Stimulated activated CD8-positive, alpha-beta memory T cell treated with anti-CD3 and anti-CD28 coated beads, Interleukin-12 subunit alpha, Interleukin-12 subunit beta, amount 100 ng/mL, for 4 hours (primary cell): ENCODE data around the gene SLC34A1.

ENCODE experiments used
- DNase-seq: peaks from one replicate; pipeline ENCODE4 v3.0.0-alpha.2; 2020; ENCODE audit warnings: low read depth

Gene SLC34A1

GRCh38 chr5:177432143-177432838, 48.1 kb downstream of the SLC34A1 start:
- no peak for DNase-seq

- DNase-seq = no peak
These were observed 48.8 kb downstream of the SLC34A1 start for GRCh38 chr5:177432839-177433657.

- no peak for DNase-seq
These were observed 49.5 kb downstream of the SLC34A1 start for GRCh38 chr5:177433658-177434217.

GRCh38 chr5:177434437-177434836, 50.2 kb downstream of the SLC34A1 start:
- no peak for DNase-seq

- DNase-seq = no peak
These were observed 50.9 kb downstream of the SLC34A1 start for GRCh38 chr5:177434942-177435738.

GRCh38 chr5:177435847-177436536, 51.8 kb downstream of the SLC34A1 start:
- DNase-seq = no peak

- no peak for DNase-seq
These were observed 53.4 kb downstream of the SLC34A1 start for GRCh38 chr5:177437623-177438022.

GRCh38 chr5:177438468-177438867, 54.2 kb downstream of the SLC34A1 start:
- DNase-seq = no peak

- DNase-seq = no peak
These were observed 55.4 kb downstream of the SLC34A1 start for GRCh38 chr5:177439518-177440053.

GRCh38 chr5:177440211-177440989, 56.2 kb downstream of the SLC34A1 start:
- DNase-seq = no peak

- no peak for DNase-seq
These were observed 57.0 kb downstream of the SLC34A1 start for GRCh38 chr5:177440990-177441780.

GRCh38 chr5:177442066-177442826, 58.0 kb downstream of the SLC34A1 start:
- DNase-seq = no peak

- no peak for DNase-seq
These were observed 59.1 kb downstream of the SLC34A1 start for GRCh38 chr5:177443144-177443983.

GRCh38 chr5:177444106-177445051, 60.1 kb downstream of the SLC34A1 start:
- no peak for DNase-seq

GRCh38 chr5:177445052-177445916, 61.0 kb downstream of the SLC34A1 start:
- no peak for DNase-seq

- no peak for DNase-seq
These were observed 61.6 kb downstream of the SLC34A1 start for GRCh38 chr5:177445917-177446199.
